Prostate gland (tissue), 2 donors: Measurements from ENCODE around the gene SLC7A4. TPM values are rescaled to one million over a fixed set of nuclear protein-coding genes. Genes with fewer than 3 reads are reported as not detected.

Experiments
- DNase-seq: peaks from one replicate; pipeline ENCODE4 v3.0.0-alpha.2; 2019; ENCODE audit warnings: low spot score
- H3K27ac ChIP-seq, 2 donors: fragments of 200-600 bp; sonication (generic); 2 replicates each; pipeline ENCODE4 v1.5.1; 2017 to 2019
- H3K27me3 ChIP-seq: fragments of 200-600 bp; sonication (generic); replicated peaks from 2 replicates; pipeline ENCODE4 v1.5.1; 2019; ENCODE audit not compliant: insufficient read depth
- H3K36me3 ChIP-seq, 2 donors: fragments of 200-600 bp; sonication (generic); 1 replicate in 1 of 2; 2 replicates in 1 of 2; pipeline versions ENCODE4 v1.5.1 to v1.8.1; 2017 to 2019
- H3K4me1 ChIP-seq: fragments of 200-600 bp; sonication (generic); replicated peaks from 2 replicates; pipeline ENCODE4 v1.5.1; 2019
- H3K4me3 ChIP-seq, 2 donors: fragments of 200-600 bp; sonication (generic); 2 replicates each; pipeline ENCODE4 v1.5.1; 2017 to 2019
- H3K9me3 ChIP-seq: fragments of 200-600 bp; sonication (generic); 2 replicates; pipeline ENCODE4 v1.5.1; 2017
- CTCF ChIP-seq, 4 experiments: fragments of 200-600 bp in 2 of 4; fragments of 450-650 bp in 2 of 4; sonication (generic) in 2 of 4; IDR thresholded peaks; 1 replicate in 3 of 4; 2 replicates in 1 of 4; pipeline ENCODE4 v1.5.1; 2016 to 2019; ENCODE audit warnings: antibody characterized with exemption in 4 of 4, mild to moderate bottlenecking in 2 of 4, moderate library complexity in 2 of 4
- POLR2A ChIP-seq: fragments of 450-650 bp; IDR thresholded peaks from one replicate; pipeline ENCODE4 v1.6.1; 2016; ENCODE audit warnings: antibody characterized with exemption, mild to moderate bottlenecking
- POLR2AphosphoS5 ChIP-seq: sonication (generic); formaldehyde crosslinking; IDR thresholded peaks from one replicate; pipeline ENCODE4 v1.6.1; 2017; ENCODE audit warnings: antibody characterized with exemption
- WGBS: methylation state at CpG from one replicate; pipeline ENCODE4 v1.1.5; 2018; 5-methylcytosine and 5-hydroxymethylcytosine counted together
- intact Hi-C: fragments of 100-400 bp; cut with DNase I; formaldehyde crosslinking; loops from one replicate; pipeline ENCODE4 v1.14.2; 2022
- total RNA-seq, 2 donors: library from RNA; depleted of rRNA; stranded (reverse); fragments of >200 nt; gene quantifications; one replicate each; pipeline ENCODE4 v1.1.0, GENCODE V29; 2016

Gene SLC7A4
- total RNA-seq, 2 donors from 2014 or later, result 13.0 to 53.9 TPM

DNA sequence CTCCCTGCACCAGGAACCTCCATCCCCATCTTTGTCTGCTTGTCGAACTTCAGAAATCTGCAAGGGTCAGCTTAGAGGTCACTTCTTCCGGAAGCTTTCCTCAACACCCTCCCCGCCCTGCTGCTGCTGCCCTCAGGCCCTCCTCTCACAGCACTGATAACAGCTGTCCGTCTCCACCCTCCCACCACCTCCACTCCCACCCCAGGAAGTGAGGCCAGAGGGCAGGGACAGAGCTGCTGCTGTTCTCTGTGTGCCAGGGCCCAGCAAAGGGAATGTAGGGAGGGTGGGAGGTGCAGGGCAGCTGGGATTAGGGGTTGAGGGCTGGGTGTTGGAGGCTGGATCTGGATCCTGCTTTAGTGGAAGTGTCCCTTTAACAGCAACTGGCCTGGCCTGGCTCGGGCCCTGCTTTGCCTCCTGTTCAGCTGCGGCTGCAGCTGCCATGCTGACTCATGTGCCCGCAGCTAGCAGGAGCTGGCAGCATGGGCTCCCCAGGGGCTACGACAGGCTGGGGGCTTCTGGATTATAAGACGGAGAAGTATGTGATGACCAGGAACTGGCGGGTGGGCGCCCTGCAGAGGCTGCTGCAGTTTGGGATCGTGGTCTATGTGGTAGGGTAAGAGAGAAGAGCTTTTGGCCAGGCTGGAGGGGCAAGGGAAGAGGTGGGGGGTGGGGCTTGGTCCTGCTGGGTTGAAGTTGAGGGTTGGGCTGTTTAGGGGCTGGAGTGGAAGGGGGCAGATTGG lies 17.5 kb downstream of the SLC7A4 start, which contains the start of gene P2RX6:
P2RX6 (plus strand) TSS at position 440 of the 740 bp plus-strand sequence; CDS start at position 450, 10 bp downstream.
- H3K4me3 ChIP-seq, result peak within 1 kb of the TSS; percentile 14 to 31
- intact Hi-C loops, result no loop called here
- TF ChIP-seq POLR2AphosphoS5, result no peak
- no peak for TF ChIP-seq CTCF (IDR thresholded peaks at IDR 0.05)
- TF ChIP-seq POLR2A, result no peak
- H3K9me3 ChIP-seq, result no peaks in the 10 kb centered on the region
- peak within 1 kb of the TSS in 1 of 2 donors; percentile 39 for H3K27ac ChIP-seq
- 39% methylated on average over 12 of the region's 12 CpGs for WGBS
- no peaks in the 10 kb centered on the region for H3K27me3 ChIP-seq
- no peak for DNase-seq
- no peaks in the 10 kb centered on the region for H3K36me3 ChIP-seq
- peaks cover 8% of the 10 kb centered on the region for H3K4me1 ChIP-seq

DNA sequence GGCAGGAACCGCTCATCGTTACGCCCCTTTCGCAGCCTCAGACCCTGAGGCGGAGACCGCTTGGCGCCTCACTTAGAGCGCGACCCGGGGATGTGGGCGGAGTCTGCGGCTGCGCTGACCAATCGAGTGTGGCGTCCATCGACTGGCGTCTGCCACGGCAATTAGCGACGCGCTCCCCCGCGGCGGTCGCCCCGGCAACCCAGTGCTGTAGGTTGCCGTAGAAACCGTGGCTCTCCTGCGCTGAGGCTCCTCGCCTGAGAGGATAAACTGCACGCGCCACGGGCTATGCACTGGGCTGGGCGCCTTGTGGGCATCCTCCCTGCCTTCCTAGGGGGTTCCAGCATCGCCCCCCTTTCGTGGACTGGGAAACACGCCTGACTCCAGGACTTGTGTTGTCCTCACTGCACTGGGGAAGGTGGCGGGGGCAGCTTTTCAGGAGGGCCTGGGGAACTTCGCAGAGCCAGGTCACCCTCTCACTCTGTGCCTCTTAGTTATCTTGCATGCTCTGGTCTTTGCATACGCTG lies 18.1 kb downstream of the SLC7A4 start:
- TF ChIP-seq POLR2AphosphoS5 (peak; percentile 39), CTCF (IDR thresholded peaks at IDR 0.05) (no peak)
- Histone ChIP-seq H3K4me1 (peaks cover 8% of the 10 kb centered on the region), H3K4me3 (peak overlapping the region; percentile 14 to 31), H3K9me3 (no peaks in the 10 kb centered on the region), H3K27ac (peak overlapping the region in 1 of 2 donors; percentile 39), H3K27me3 (no peaks in the 10 kb centered on the region), H3K36me3 (no peaks in the 10 kb centered on the region)
- peak; percentile 64 for DNase-seq
- 1% methylated on average over 33 of the region's 40 CpGs for WGBS
- intact Hi-C loops, result no loop called here

GRCh38 chr22:21013657-21014201 lies 18.6 kb downstream of the SLC7A4 start:
- Histone ChIP-seq H3K36me3 (no peaks in the 10 kb centered on the region), H3K4me1 (peaks cover 8% of the 10 kb centered on the region), H3K4me3 (peak overlapping the region; percentile 14 to 31), H3K9me3 (no peaks in the 10 kb centered on the region), H3K27ac (peak overlapping the region in 1 of 2 donors; percentile 39), H3K27me3 (no peaks in the 10 kb centered on the region)
- no peak for DNase-seq
- WGBS, result 8% methylated on average over 24 of the region's 24 CpGs
- no peak for TF ChIP-seq CTCF (IDR thresholded peaks at IDR 0.05)
- TF ChIP-seq POLR2AphosphoS5, result no peak
- TF ChIP-seq POLR2A, result no peak
- intact Hi-C loops, result no loop called here

GRCh38 chr22:21012446-21013407 lies 19.6 kb downstream of the SLC7A4 start:
- TF ChIP-seq POLR2A, result no peak
- Histone ChIP-seq H3K27me3 (no peaks in the 10 kb centered on the region), H3K4me1 (peaks cover 8% of the 10 kb centered on the region), H3K9me3 (no peaks in the 10 kb centered on the region), H3K4me3 (no peak overlapping the region), H3K27ac (no peak overlapping the region), H3K36me3 (no peaks in the 10 kb centered on the region)
- WGBS, result 81% methylated on average over 14 of the region's 14 CpGs
- DNase-seq, result no peak
- intact Hi-C loops, result no loop called here
